Activated effector memory CD4-positive, alpha-beta T cell treated with Interleukin-2 at 50 U/mL for 16 hours (primary cell): ENCODE results near the gene PCIF1.
"Not testable (repeated sequence)": the region's sequence is repeated elsewhere in the genome, so short reads cannot be mapped to it uniquely, and the experiment has no call there.

Source experiments
- DNase-seq: peaks from one replicate; pipeline ENCODE4 v3.0.0-alpha.2; 2020

The PCIF1 gene

GRCh38 chr20:45968801-45969711 lies 34.6 kb downstream of the PCIF1 start:
- no peak for DNase-seq

- no peak for DNase-seq
Observed at GRCh38 chr20:45969712-45970634, 35.5 kb downstream of the PCIF1 start.

- DNase-seq: no peak
Observed at GRCh38 chr20:45970646-45971424, 36.4 kb downstream of the PCIF1 start.

GRCh38 chr20:45971425-45971674 lies 36.9 kb downstream of the PCIF1 start:
- no peak for DNase-seq

GRCh38 chr20:45971675-45972499 lies 37.4 kb downstream of the PCIF1 start, which contains the start of gene ZNF335:
ZNF335 (minus strand) TSS chr20:45972203; CDS start chr20:45971410, 793 bp downstream.
- peak; percentile 93 for DNase-seq

- no peak for DNase-seq
Observed at GRCh38 chr20:45972500-45973183, 38.2 kb downstream of the PCIF1 start.

- DNase-seq: no peak
Observed at GRCh38 chr20:45974896-45975565, 40.5 kb downstream of the PCIF1 start.

GRCh38 chr20:45975686-45976085 lies 41.2 kb downstream of the PCIF1 start:
- no peak for DNase-seq

GRCh38 chr20:45976086-45976485 lies 41.6 kb downstream of the PCIF1 start:
- no peak for DNase-seq

GRCh38 chr20:45981261-45981660 lies 46.8 kb downstream of the PCIF1 start:
- no peak for DNase-seq

- DNase-seq: no peak
Observed at GRCh38 chr20:45983279-45983743, 48.8 kb downstream of the PCIF1 start.

- no peak for DNase-seq
Observed at GRCh38 chr20:45985573-45985972, 51.1 kb downstream of the PCIF1 start.

- DNase-seq: peak; percentile 63
Observed at GRCh38 chr20:45987108-45987780, 52.8 kb downstream of the PCIF1 start.

GRCh38 chr20:45988830-45989229 lies 54.3 kb downstream of the PCIF1 start:
- not testable (repeated sequence) for DNase-seq

- DNase-seq: no peak
Observed at GRCh38 chr20:45991616-45992015, 57.1 kb downstream of the PCIF1 start.

- DNase-seq: no peak
Observed at GRCh38 chr20:45993197-45993951, 58.9 kb downstream of the PCIF1 start.

GRCh38 chr20:45994761-45995493 lies 60.4 kb downstream of the PCIF1 start:
- DNase-seq: no peak

GRCh38 chr20:45995495-45996097 lies 61.1 kb downstream of the PCIF1 start:
- not testable (repeated sequence) for DNase-seq
